Stimulated activated CD4-positive, alpha-beta T cell treated with anti-CD3 and anti-CD28 coated beads, Interleukin-12 subunit alpha, Interleukin-12 subunit beta, amount 100 ng/mL, for 24 hours (primary cell): ENCODE measurements around the gene CUEDC1.
"Not testable (repeated sequence)": the region's sequence is repeated elsewhere in the genome, so short reads cannot be mapped to it uniquely, and the experiment has no call there.

Experiments
- DNase-seq, 2 experiments: peaks; one replicate each; pipeline ENCODE4 v3.0.0-alpha.2; 2020; ENCODE audit warnings: low read depth in 2 of 2

CUEDC1 gene

DNA sequence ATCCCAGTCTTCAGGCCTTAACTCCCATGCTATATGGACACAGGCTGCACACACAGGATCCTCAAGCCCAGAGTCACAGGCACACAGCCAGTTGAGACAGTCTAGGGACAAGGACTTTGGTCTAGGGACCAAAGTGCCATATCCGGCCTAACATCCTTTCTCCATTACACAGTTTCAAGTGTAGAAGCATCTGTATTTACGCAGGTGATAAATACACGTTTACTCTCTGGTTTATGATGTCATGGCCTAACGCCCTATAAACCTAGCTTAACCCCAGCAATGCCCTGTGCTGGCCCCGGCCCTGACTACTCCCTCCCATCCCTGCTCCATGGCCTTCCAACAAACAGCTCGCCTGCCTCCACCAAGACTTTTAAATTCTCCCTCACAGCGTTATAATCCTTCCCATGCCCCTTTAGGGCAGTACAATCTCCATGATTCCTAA lies 17.1 kb downstream of the CUEDC1 start:
- no peak for DNase-seq

GRCh38 chr17:57937492-57937891 lies 17.7 kb downstream of the CUEDC1 start:
- no peak for DNase-seq

- no peak for DNase-seq
Measured at GRCh38 chr17:57935833-57936807, 19.1 kb downstream of the CUEDC1 start.

GRCh38 chr17:57931488-57932137 lies 23.6 kb downstream of the CUEDC1 start:
- no peak for DNase-seq

- DNase-seq = no peak
Measured at GRCh38 chr17:57930239-57930638, 25.0 kb downstream of the CUEDC1 start.

GRCh38 chr17:57929386-57929785 lies 25.8 kb downstream of the CUEDC1 start:
- no peak for DNase-seq

DNA sequence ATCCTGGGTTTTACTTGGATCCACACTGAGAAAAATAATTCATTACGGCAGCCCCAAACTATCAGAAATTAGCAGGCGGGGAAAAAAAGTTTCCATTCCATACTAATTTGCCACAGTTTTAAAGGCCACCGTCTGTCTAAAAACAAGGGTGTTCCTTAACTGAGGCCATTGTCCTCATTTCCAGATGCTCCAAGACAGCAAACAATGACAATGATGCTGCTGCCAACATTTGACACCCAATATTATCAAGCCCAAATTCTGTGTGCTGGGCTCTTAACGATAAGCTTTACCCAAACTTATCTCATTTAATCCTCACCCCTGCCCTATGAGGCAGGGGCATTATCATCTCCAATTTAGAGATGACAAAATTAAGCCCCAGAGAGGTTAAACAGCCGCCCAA lies 26.3 kb downstream of the CUEDC1 start:
- no peak for DNase-seq

GRCh38 chr17:57927048-57927723 lies 28.0 kb downstream of the CUEDC1 start:
- no peak for DNase-seq

DNA sequence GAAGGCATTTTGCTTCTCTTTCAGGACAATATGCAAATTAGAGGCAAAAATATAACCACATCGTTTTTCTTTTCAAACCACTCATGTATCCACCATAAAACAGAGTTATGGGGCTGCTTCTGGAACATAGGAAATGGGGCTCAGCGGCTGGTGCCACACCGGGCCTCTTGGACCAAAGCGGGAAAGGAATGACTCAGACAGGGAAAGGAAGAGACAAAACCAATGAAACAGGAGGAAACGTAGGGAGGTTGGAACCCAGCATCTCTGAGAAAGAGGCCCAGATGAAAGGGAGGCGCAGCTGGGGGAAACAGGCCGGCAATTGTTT lies 28.5 kb downstream of the CUEDC1 start:
- DNase-seq = no peak

GRCh38 chr17:57925361-57925990 lies 29.7 kb downstream of the CUEDC1 start:
- DNase-seq = no peak

- no peak for DNase-seq
Measured at GRCh38 chr17:57924677-57925076, 30.5 kb downstream of the CUEDC1 start.

- no peak for DNase-seq
Measured at GRCh38 chr17:57923182-57923872, 31.9 kb downstream of the CUEDC1 start.

- not testable (repeated sequence) for DNase-seq
Measured at GRCh38 chr17:57922745-57923144, 32.5 kb downstream of the CUEDC1 start.

GRCh38 chr17:57920916-57921703 lies 34.1 kb downstream of the CUEDC1 start:
- no peak for DNase-seq

DNA sequence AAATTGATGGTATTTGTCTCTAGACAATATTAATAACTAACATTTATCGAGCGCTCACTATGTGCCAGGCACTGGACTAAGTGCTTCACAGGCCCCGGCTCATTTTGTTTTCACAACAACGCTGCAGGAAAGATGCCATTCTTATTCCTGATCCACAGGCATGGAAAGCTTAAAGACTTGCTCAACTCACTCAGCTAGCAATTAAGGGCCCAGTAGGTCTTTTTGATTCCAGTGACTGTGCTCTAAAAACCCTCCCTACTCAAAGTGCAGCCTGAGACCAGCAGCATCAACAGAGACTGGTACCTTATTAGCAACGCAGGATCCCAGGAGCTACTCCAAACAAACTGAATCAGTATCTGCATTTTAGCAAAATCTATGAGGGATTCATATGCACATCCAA lies 35.3 kb downstream of the CUEDC1 start:
- no peak for DNase-seq

GRCh38 chr17:57918017-57918895 lies 37.0 kb downstream of the CUEDC1 start:
- no peak for DNase-seq

DNA sequence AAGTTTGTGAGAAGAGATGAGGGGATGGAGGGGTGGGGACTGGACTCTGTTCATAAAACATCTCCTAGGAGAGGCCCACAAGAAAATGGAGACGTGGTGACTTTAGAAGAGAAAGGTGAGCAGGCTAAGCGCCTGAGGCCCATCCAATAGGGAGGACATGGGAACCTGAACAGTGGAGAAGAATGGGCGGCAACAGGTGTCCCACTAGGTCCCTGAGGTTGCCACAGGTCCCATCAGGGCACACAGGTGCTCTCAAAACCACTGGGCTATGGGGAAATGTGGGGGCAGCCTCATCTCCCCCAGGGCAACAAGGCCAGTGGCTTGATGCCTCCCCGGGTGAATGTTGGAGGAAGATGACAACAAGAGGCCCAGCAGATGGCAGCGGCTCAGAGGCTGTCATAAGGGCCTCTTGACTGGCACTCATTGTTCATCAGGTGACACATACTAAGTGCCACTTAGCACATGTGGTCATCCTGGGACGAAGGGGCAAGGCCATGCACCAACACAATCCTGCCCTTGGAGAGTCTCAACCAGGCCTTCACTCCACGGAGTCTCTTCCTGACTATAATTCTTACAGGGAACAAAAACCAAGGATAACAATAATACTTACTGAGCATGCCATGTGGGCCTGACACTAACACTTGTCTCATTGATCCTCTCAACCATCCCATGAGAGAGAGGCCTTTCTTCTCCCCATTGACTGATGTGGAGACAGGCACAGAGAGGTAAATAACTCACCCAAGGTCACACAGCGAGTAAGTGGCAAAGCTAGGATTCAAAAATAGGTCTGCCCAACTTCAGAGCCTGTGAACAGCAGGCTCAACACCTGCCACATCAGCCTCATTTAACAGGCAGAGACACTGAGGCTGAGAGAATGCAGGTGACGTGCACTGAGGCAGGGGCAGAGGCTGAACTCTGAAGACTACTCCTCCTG lies 38.0 kb downstream of the CUEDC1 start:
- no peak for DNase-seq

DNA sequence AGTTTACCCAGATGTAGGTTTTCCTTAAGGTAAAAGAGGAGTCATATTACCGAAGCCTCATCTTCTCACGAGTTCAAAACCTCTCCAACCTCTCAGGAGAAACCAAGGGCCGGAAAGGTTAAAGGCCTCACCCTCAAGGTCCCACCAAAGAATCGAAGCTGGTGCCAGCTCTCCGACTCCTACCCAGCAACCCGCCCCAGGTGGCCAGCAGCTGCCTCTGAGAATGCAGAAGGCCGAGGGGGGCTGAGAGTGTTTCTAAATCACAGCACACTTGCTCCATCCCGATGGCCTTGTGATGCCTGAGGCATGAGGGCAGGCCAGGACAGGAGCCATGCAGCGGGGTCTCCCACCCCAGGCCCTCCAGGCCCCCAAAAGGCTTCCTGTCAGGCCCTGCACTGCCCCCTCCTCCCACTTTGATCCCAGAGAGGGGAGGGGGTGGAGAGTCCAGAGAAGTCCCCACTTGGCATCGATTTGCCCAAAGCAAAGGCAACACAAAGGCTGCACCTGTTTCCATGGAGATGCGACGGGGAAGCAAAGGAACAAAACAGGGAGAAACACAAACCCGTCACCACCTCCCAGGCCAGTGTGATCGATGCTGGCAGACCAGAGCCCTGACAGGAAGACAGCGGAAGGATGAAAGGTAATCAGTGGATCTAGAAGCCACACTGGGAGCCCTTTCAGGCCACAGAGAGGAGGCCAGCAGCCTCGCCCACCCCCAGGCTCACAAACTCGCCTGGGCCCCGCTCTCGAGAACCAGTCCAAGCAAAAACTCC lies 39.0 kb downstream of the CUEDC1 start:
- DNase-seq = no peak
